GM10266 (cell line): ENCODE measurements around the gene CRYBG1.

Experiments
- DNase-seq: peaks from one replicate; pipeline ENCODE4 v3.0.0; 2012; ENCODE audit errors: extremely low spot score
- TF ChIP-seq, protein P1 (sequence below): IDR thresholded peaks from 2 replicates; pipeline ENCODE4 v1.5.1; 2012; ENCODE audit warnings: mild to moderate bottlenecking, low read depth; ENCODE audit not compliant: control insufficient read depth, insufficient read depth; ENCODE audit errors: missing control alignments

Gene CRYBG1

GRCh38 chr6:106501960-106502371, 141.4 kb downstream of the CRYBG1 start:
- TF ChIP-seq, protein P1, sequence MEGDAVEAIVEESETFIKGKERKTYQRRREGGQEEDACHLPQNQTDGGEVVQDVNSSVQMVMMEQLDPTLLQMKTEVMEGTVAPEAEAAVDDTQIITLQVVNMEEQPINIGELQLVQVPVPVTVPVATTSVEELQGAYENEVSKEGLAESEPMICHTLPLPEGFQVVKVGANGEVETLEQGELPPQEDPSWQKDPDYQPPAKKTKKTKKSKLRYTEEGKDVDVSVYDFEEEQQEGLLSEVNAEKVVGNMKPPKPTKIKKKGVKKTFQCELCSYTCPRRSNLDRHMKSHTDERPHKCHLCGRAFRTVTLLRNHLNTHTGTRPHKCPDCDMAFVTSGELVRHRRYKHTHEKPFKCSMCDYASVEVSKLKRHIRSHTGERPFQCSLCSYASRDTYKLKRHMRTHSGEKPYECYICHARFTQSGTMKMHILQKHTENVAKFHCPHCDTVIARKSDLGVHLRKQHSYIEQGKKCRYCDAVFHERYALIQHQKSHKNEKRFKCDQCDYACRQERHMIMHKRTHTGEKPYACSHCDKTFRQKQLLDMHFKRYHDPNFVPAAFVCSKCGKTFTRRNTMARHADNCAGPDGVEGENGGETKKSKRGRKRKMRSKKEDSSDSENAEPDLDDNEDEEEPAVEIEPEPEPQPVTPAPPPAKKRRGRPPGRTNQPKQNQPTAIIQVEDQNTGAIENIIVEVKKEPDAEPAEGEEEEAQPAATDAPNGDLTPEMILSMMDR: no peak
- no peak for DNase-seq

GRCh38 chr6:106502559-106502958, 142.0 kb downstream of the CRYBG1 start:
- no peak for DNase-seq
- TF ChIP-seq, protein P1: no peak

DNA sequence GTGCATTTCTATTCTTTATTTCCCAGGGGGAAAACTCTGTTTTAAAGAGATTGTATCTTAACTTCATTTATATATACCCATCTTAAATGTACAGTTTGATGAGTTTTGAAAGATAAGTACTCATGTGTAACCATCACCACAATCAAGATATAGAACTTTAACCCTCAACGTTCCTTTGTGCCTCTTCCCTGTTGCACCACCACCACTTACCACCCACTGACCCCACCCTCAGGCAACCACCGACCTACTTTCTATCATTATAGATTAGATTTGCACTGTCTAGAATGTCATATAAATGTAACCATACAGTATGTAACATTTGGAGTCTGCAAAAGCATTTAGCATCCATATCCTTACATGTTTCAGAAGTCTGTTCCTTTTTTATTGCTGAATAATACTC, 147.8 kb downstream of the CRYBG1 start:
- no peak for DNase-seq
- TF ChIP-seq, protein P1: no peak

DNA sequence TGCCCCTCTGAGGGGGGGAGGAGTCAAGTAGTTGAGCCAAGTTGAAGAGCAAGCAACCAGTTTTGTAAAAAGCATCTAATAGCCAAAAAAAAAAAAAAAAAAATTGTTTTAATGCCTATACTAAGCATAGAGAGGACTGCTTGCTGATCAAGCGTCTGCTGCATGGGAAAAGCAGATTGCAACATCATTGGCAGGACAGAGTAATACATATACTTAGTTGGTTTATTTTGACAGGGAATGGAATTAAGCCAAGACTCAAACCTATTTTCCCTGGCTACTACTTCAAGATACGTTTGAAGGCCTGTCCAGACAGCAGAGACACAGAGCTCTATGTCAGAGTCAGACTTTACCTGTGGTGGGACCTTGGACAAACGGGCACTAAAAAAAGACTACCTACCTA, 148.3 kb downstream of the CRYBG1 start:
- DNase-seq: no peak
- TF ChIP-seq, protein P1: no peak

DNA sequence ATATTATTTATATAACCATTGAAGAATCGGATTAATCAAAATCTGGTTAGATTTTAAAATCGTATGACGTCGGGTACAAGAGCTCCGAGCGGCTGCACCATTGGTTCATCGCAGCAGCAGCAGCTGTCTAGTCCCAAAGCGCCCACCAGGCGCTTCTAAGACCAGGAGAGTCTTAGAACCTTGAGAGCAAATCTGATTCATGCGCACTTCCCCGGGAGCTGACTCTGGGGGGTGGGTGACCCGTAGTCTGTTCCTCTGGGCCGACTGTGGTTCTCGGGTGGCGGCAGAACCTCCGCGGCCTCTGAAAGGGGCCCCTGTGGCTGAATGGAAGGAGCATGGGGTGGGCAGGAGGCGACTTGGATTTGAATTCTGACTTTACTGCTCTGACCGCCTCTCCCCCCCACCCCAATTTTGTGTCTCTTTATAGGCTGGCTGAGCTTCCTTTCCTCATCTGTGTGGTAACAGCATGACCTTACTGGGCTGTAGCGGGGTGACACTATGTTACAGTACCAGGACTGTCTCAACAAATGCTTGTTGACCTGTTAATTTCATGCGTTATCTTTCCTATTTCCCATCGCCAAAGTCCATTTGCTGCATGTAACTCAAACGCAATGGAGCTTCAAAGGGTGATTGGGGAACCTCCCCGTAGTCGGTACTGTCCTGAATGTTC, 149.0 kb downstream of the CRYBG1 start:
- TF ChIP-seq, protein P1: no peak
- DNase-seq: peak; percentile 18

GRCh38 chr6:106510090-106510970, 149.8 kb downstream of the CRYBG1 start:
- peak; percentile 65 for DNase-seq
- TF ChIP-seq, protein P1: no peak
